ENCODE data around the gene WDR37. TPM values are rescaled to one million over a fixed set of nuclear protein-coding genes. Genes with fewer than 3 reads are reported as not detected.
A peak's percentile ranks its signal among the peaks of the same experiment; 100 is the strongest.

WDR37 gene
- polyA plus RNA-seq, 1 of the 3 experiments (the other 2 are of a cell fraction) = 11.9 TPM

DNA sequence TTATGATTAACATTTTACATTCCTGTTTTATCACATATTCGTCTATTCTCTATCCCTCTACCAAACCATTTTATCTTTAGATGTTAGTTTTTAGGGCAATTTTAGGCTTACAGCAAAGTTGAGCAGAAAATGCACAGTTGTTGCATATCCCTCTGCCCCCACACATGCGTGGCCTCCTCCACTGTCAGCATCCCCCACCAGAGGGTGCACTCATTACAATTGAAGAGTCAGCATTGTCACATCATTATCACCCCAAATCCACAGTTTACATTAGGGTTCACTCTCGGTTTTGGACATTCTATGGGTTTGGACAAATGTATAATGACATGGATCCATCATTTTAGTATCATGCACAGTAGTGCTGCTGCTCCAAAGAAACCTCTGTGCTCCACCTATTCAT lies 86.4 kb downstream of the WDR37 start:
- Histone ChIP-seq H3K79me2 (ENCODE audit: insufficient read depth) (no peaks in the 10 kb centered on the region), H4K20me1 (ENCODE audit: insufficient read depth) (no peaks in the 10 kb centered on the region), H2AFZ (ENCODE audit: low read depth) (no peak overlapping the region), H3K4me3 (ENCODE audit: low read depth in 2 of 2, low read length in 1 of 2) (no peak overlapping the region), H3K36me3 (replicated peaks in 1 of 2; ENCODE audit: control insufficient read depth in 1 of 2, insufficient read depth in 2 of 2, low read length in 1 of 2) (no peaks in the 10 kb centered on the region), H3K27me3 (ENCODE audit: insufficient read depth) (no peaks in the 10 kb centered on the region), H3K27ac (ENCODE audit: low read depth in 2 of 2, low read length in 1 of 2) (no peak overlapping the region), H3F3A (replicated peaks; ENCODE audit: insufficient read depth) (no peaks in the 10 kb centered on the region), H3K4me2 (no peak overlapping the region), H3K9me3 (0 out of 2 replicates have a peak, but pooled peaks cover 8% of the 10 kb centered on the region), H3K9me2 (no peaks in the 10 kb centered on the region), H3K4me1 (ENCODE audit: control insufficient read depth in 1 of 2, insufficient read depth in 2 of 2, low read depth in 1 of 2, low read length in 1 of 2) (no peaks in the 10 kb centered on the region), H3K9ac (no peak overlapping the region)
- TF ChIP-seq FOXJ3 (CRISPR knock-in tag; IDR thresholded peaks at IDR 0.05) (no peak), SIN3A (IDR thresholded peaks at IDR 0.05; ENCODE audit: borderline replicate concordance, low read depth, low read length) (no peak), ELF1 (IDR thresholded peaks at IDR 0.05) (no peak), GABPA (IDR thresholded peaks at IDR 0.05; ENCODE audit: low read depth) (no peak), RAD21 (IDR thresholded peaks at IDR 0.05; ENCODE audit: low read length) (peak; percentile 44; the same call in 1 of the 2 replicates), FOSL2 (IDR thresholded peaks at IDR 0.05; ENCODE audit: borderline replicate concordance, low read depth) (no peak), POLR2AphosphoS5 (IDR thresholded peaks at IDR 0.05; ENCODE audit: low read depth, low read length) (no peak), MXI1 (IDR thresholded peaks at IDR 0.05; ENCODE audit: low read depth, low read length) (no peak)
- TF ChIP-seq, protein P1, sequence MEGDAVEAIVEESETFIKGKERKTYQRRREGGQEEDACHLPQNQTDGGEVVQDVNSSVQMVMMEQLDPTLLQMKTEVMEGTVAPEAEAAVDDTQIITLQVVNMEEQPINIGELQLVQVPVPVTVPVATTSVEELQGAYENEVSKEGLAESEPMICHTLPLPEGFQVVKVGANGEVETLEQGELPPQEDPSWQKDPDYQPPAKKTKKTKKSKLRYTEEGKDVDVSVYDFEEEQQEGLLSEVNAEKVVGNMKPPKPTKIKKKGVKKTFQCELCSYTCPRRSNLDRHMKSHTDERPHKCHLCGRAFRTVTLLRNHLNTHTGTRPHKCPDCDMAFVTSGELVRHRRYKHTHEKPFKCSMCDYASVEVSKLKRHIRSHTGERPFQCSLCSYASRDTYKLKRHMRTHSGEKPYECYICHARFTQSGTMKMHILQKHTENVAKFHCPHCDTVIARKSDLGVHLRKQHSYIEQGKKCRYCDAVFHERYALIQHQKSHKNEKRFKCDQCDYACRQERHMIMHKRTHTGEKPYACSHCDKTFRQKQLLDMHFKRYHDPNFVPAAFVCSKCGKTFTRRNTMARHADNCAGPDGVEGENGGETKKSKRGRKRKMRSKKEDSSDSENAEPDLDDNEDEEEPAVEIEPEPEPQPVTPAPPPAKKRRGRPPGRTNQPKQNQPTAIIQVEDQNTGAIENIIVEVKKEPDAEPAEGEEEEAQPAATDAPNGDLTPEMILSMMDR (IDR thresholded peaks at IDR 0.05) = 0 out of 2 replicates have a peak, but pooled peaks have one; percentile 22
- ChIA-PET CTCF (no interaction called here), POLR2A (no interaction called here)
- DNase-seq = no peak
- 12% methylated on average over 3 of the region's 3 CpGs for WGBS (ENCODE audit: low lambda C conversion rate)

DNA sequence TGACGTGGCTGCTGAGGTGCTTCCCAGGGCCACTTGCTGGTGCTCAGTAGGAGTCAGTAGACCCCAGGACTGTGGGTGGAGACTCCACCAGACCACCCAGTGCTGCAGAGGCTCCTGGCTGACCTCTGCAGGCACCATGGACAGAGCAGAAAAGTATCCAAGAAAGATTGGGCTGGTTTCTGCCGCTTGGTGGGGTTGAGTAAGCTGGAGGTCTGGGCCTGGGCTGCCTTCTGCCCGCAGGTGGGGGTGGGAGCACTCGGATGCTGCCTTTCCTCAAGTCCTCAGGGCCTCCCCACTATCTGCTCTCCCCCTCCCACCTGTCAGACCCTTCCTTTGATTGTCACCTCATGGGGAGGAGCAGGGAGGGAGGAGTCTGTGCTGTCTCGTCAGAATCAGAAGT lies 91.6 kb downstream of the WDR37 start:
- H3K36me3 ChIP-seq (replicated peaks in 1 of 2; ENCODE audit: control insufficient read depth in 1 of 2, insufficient read depth in 2 of 2, low read length in 1 of 2) = no peaks in the 10 kb centered on the region
- no peak for DNase-seq
- H3K79me2 ChIP-seq (ENCODE audit: insufficient read depth) = no peaks in the 10 kb centered on the region
- H3K9ac ChIP-seq = no peak overlapping the region
- CTCF ChIA-PET = no interaction called here
- no peak overlapping the region for H2AFZ ChIP-seq (ENCODE audit: low read depth)
- POLR2A ChIA-PET = no interaction called here
- H3K27ac ChIP-seq (ENCODE audit: low read depth in 2 of 2, low read length in 1 of 2) = no peak overlapping the region
- no peak overlapping the region for H3K4me3 ChIP-seq (ENCODE audit: low read depth in 2 of 2, low read length in 1 of 2)
- peaks cover 0 to 22% of the 10 kb centered on the region in 2 experiments; a peak in 2 of 4 replicates for H3K4me1 ChIP-seq (ENCODE audit: control insufficient read depth in 1 of 2, insufficient read depth in 2 of 2, low read depth in 1 of 2, low read length in 1 of 2)
- H3K4me2 ChIP-seq = no peak overlapping the region
- H3F3A ChIP-seq (replicated peaks; ENCODE audit: insufficient read depth) = no peaks in the 10 kb centered on the region
- WGBS (ENCODE audit: low lambda C conversion rate) = 25% methylated on average over 4 of the region's 5 CpGs
- 0 out of 2 replicates have a peak, but pooled peaks cover 8% of the 10 kb centered on the region for H3K9me3 ChIP-seq
- no peaks in the 10 kb centered on the region for H3K27me3 ChIP-seq (ENCODE audit: insufficient read depth)
- TF ChIP-seq, protein P2, sequence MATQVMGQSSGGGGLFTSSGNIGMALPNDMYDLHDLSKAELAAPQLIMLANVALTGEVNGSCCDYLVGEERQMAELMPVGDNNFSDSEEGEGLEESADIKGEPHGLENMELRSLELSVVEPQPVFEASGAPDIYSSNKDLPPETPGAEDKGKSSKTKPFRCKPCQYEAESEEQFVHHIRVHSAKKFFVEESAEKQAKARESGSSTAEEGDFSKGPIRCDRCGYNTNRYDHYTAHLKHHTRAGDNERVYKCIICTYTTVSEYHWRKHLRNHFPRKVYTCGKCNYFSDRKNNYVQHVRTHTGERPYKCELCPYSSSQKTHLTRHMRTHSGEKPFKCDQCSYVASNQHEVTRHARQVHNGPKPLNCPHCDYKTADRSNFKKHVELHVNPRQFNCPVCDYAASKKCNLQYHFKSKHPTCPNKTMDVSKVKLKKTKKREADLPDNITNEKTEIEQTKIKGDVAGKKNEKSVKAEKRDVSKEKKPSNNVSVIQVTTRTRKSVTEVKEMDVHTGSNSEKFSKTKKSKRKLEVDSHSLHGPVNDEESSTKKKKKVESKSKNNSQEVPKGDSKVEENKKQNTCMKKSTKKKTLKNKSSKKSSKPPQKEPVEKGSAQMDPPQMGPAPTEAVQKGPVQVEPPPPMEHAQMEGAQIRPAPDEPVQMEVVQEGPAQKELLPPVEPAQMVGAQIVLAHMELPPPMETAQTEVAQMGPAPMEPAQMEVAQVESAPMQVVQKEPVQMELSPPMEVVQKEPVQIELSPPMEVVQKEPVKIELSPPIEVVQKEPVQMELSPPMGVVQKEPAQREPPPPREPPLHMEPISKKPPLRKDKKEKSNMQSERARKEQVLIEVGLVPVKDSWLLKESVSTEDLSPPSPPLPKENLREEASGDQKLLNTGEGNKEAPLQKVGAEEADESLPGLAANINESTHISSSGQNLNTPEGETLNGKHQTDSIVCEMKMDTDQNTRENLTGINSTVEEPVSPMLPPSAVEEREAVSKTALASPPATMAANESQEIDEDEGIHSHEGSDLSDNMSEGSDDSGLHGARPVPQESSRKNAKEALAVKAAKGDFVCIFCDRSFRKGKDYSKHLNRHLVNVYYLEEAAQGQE (IDR thresholded peaks at IDR 0.05; ENCODE audit: low read depth, low read length) = no peak
- TF ChIP-seq, protein P3, sequence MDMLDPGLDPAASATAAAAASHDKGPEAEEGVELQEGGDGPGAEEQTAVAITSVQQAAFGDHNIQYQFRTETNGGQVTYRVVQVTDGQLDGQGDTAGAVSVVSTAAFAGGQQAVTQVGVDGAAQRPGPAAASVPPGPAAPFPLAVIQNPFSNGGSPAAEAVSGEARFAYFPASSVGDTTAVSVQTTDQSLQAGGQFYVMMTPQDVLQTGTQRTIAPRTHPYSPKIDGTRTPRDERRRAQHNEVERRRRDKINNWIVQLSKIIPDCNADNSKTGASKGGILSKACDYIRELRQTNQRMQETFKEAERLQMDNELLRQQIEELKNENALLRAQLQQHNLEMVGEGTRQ (IDR thresholded peaks at IDR 0.05; ENCODE audit: borderline replicate concordance, low read depth, low read length) = no peak
- TF ChIP-seq, protein P4, sequence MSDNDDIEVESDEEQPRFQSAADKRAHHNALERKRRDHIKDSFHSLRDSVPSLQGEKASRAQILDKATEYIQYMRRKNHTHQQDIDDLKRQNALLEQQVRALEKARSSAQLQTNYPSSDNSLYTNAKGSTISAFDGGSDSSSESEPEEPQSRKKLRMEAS (IDR thresholded peaks at IDR 0.05; ENCODE audit: low read depth) = no peak
- TF ChIP-seq TEAD4 (IDR thresholded peaks at IDR 0.05; ENCODE audit: borderline replicate concordance, insufficient read depth) (no peak), SMC3 (IDR thresholded peaks at IDR 0.05; ENCODE audit: low read depth, low read length) (no peak), RCOR1 (IDR thresholded peaks at IDR 0.05; ENCODE audit: low read length) (no peak), YY1 (IDR thresholded peaks at IDR 0.05; ENCODE audit: low read depth) (no peak), GATA2 (CRISPR knock-in tag; IDR thresholded peaks at IDR 0.05) (no peak)
- TF ChIP-seq, protein P1 (IDR thresholded peaks at IDR 0.05) = no peak
- no peaks in the 10 kb centered on the region for H3K9me2 ChIP-seq
- no peaks in the 10 kb centered on the region for H4K20me1 ChIP-seq (ENCODE audit: insufficient read depth)
